GM19372 (cell line): ENCODE results near the gene CNOT4.
"Not testable (repeated sequence)": the region's sequence is repeated elsewhere in the genome, so short reads cannot be mapped to it uniquely, and the experiment has no call there.

ENCODE experiments used
- ATAC-seq: cut with Tn5 transposase; IDR thresholded peaks from one replicate; pipeline ENCODE4 v1.9.1; 2021; ENCODE audit warnings: mild to moderate bottlenecking, low read depth, moderate library complexity; ENCODE audit not compliant: unreplicated experiment

Gene CNOT4

GRCh38 chr7:135514856-135515255 lies 5.0 kb upstream of the CNOT4 start:
- ATAC-seq: no peak

GRCh38 chr7:135512135-135512887 lies 2.4 kb upstream of the CNOT4 start:
- no peak for ATAC-seq

- ATAC-seq: no peak
These were observed 786 bp upstream of the CNOT4 start for GRCh38 chr7:135510592-135511183.

- ATAC-seq: no peak
These were observed 388 bp downstream of the CNOT4 start for GRCh38 chr7:135509589-135509838.

- ATAC-seq: peak; percentile 20
These were observed 866 bp downstream of the CNOT4 start for GRCh38 chr7:135508883-135509588.

- no peak for ATAC-seq
These were observed 8.5 kb downstream of the CNOT4 start for GRCh38 chr7:135501402-135501801.

- no peak for ATAC-seq
These were observed 10.1 kb downstream of the CNOT4 start for GRCh38 chr7:135499818-135500217.

- not testable (repeated sequence) for ATAC-seq
These were observed 12.7 kb downstream of the CNOT4 start for GRCh38 chr7:135497161-135497560.

- no peak for ATAC-seq
These were observed 16.5 kb downstream of the CNOT4 start for GRCh38 chr7:135493362-135493761.

- ATAC-seq: no peak
These were observed 17.8 kb downstream of the CNOT4 start for GRCh38 chr7:135492151-135492550.

- ATAC-seq: no peak
These were observed 19.1 kb downstream of the CNOT4 start for GRCh38 chr7:135490783-135491182.

GRCh38 chr7:135489791-135490190 lies 20.1 kb downstream of the CNOT4 start:
- no peak for ATAC-seq

- no peak for ATAC-seq
These were observed 23.5 kb downstream of the CNOT4 start for GRCh38 chr7:135486261-135486920.

GRCh38 chr7:135481598-135481979 lies 28.3 kb downstream of the CNOT4 start:
- no peak for ATAC-seq

- no peak for ATAC-seq
These were observed 28.8 kb downstream of the CNOT4 start for GRCh38 chr7:135480966-135481597.

- ATAC-seq: no peak
These were observed 34.4 kb downstream of the CNOT4 start for GRCh38 chr7:135475521-135475920.

GRCh38 chr7:135469705-135470104 lies 40.2 kb downstream of the CNOT4 start:
- not testable (repeated sequence) for ATAC-seq

GRCh38 chr7:135467207-135467711 lies 42.6 kb downstream of the CNOT4 start:
- no peak for ATAC-seq

GRCh38 chr7:135466442-135467206 lies 43.3 kb downstream of the CNOT4 start:
- no peak for ATAC-seq

- no peak for ATAC-seq
These were observed 46.0 kb downstream of the CNOT4 start for GRCh38 chr7:135463908-135464307.
